Nephron progenitor cell (in vitro differentiated cells): ENCODE results near the gene PRKRIP1.
"Not testable (repeated sequence)": the region's sequence is repeated elsewhere in the genome, so short reads cannot be mapped to it uniquely, and the experiment has no call there.

ENCODE experiments used
- DNase-seq: peaks from one replicate; pipeline ENCODE4 v3.0.0; 2021
- H3K27ac Mint-ChIP-seq: 2 replicates; pipeline ENCODE4 v1.8.0; 2021; ENCODE audit warnings: mild to moderate bottlenecking, moderate library complexity, mixed read lengths
- H3K27me3 Mint-ChIP-seq: 2 replicates; pipeline ENCODE4 v1.8.0; 2021; ENCODE audit warnings: mild to moderate bottlenecking, low read depth, mixed read lengths; ENCODE audit not compliant: poor library complexity
- H3K36me3 Mint-ChIP-seq: 2 replicates; pipeline ENCODE4 v1.8.0; 2021; ENCODE audit warnings: low read depth, mixed read lengths
- H3K4me1 Mint-ChIP-seq: 2 replicates; pipeline ENCODE4 v1.8.0; 2021; ENCODE audit warnings: mixed read lengths
- H3K4me3 Mint-ChIP-seq: 2 replicates; pipeline ENCODE4 v1.8.0; 2021; ENCODE audit warnings: mild to moderate bottlenecking, moderate library complexity, mixed read lengths
- H3K9me3 Mint-ChIP-seq: 2 replicates; pipeline ENCODE4 v1.8.0; 2021; ENCODE audit warnings: mild to moderate bottlenecking, moderate library complexity, mixed read lengths
- CTCF ChIP-seq: fragments of 200-600 bp; sonication (generic); IDR thresholded peaks from 2 replicates; pipeline ENCODE4 v1.5.0; 2021; ENCODE audit warnings: antibody characterized with exemption

Gene PRKRIP1

GRCh38 chr7:102471791-102472125 lies 75.6 kb downstream of the PRKRIP1 start:
- Mint-ChIP-seq H3K27me3 (no peaks in the 10 kb centered on the region), H3K9me3 (no peaks in the 10 kb centered on the region), H3K4me3 (no peak overlapping the region), H3K36me3 (peaks cover 2% of the 10 kb centered on the region), H3K27ac (no peak overlapping the region), H3K4me1 (peaks cover 3% of the 10 kb centered on the region)
- no peak for DNase-seq
- no peak for TF ChIP-seq CTCF

- no peak overlapping the region for H3K4me3 Mint-ChIP-seq
- H3K4me1 Mint-ChIP-seq, result no peaks in the 10 kb centered on the region
- no peaks in the 10 kb centered on the region for H3K9me3 Mint-ChIP-seq
- TF ChIP-seq CTCF, result no peak
- DNase-seq, result no peak
- no peaks in the 10 kb centered on the region for H3K36me3 Mint-ChIP-seq
- H3K27me3 Mint-ChIP-seq, result no peaks in the 10 kb centered on the region
- H3K27ac Mint-ChIP-seq, result peak overlapping the region; percentile 77
Observed at GRCh38 chr7:102472126-102473041, 76.2 kb downstream of the PRKRIP1 start.

- DNase-seq, result no peak
- no peak for TF ChIP-seq CTCF
- no peak overlapping the region for H3K4me3 Mint-ChIP-seq
- H3K4me1 Mint-ChIP-seq, result no peaks in the 10 kb centered on the region
- no peaks in the 10 kb centered on the region for H3K36me3 Mint-ChIP-seq
- no peaks in the 10 kb centered on the region for H3K9me3 Mint-ChIP-seq
- no peaks in the 10 kb centered on the region for H3K27me3 Mint-ChIP-seq
- no peak overlapping the region for H3K27ac Mint-ChIP-seq
Observed at GRCh38 chr7:102473271-102473991, 77.3 kb downstream of the PRKRIP1 start.

- not testable (repeated sequence) for H3K4me3 Mint-ChIP-seq, H3K4me1 Mint-ChIP-seq, H3K36me3 Mint-ChIP-seq, H3K9me3 Mint-ChIP-seq, H3K27ac Mint-ChIP-seq, H3K27me3 Mint-ChIP-seq, DNase-seq
Observed at GRCh38 chr7:102474116-102474515, 78.0 kb downstream of the PRKRIP1 start.

- H3K27me3 Mint-ChIP-seq, H3K4me3 Mint-ChIP-seq, H3K27ac Mint-ChIP-seq, DNase-seq, H3K36me3 Mint-ChIP-seq, H3K9me3 Mint-ChIP-seq, H3K4me1 Mint-ChIP-seq: not testable (repeated sequence)
Observed at GRCh38 chr7:102474736-102475435, 78.7 kb downstream of the PRKRIP1 start.
